ENCODE measurements around the gene ACKR3.

Gene ACKR3

GRCh38 chr2:236627841-236628240 lies 58.2 kb downstream of the ACKR3 start:
- WGBS (ENCODE audit: insufficient coverage, insufficient read length) = no CpG with 5 or more reads among the region's 6 CpGs
- Histone ChIP-seq H3K27ac (ENCODE audit: low read length) (no peak overlapping the region), H3K27me3 (ENCODE audit: control insufficient read depth, insufficient read depth, low read length) (no peaks in the 10 kb centered on the region), H3K36me3 (ENCODE audit: control insufficient read depth, insufficient read depth, low read length) (no peaks in the 10 kb centered on the region), H3K4me1 (ENCODE audit: control insufficient read depth, insufficient read depth, low read length) (no peaks in the 10 kb centered on the region), H3K4me3 (ENCODE audit: low read length) (no peak overlapping the region), H3K9me3 (ENCODE audit: control insufficient read depth, insufficient read depth, low read length) (no peaks in the 10 kb centered on the region)
- no peak for DNase-seq (ENCODE audit: low read depth, low spot score)

GRCh38 chr2:236628256-236628901 lies 58.8 kb downstream of the ACKR3 start:
- Histone ChIP-seq H3K9me3 (ENCODE audit: control insufficient read depth, insufficient read depth, low read length) (no peaks in the 10 kb centered on the region), H3K27me3 (ENCODE audit: control insufficient read depth, insufficient read depth, low read length) (no peaks in the 10 kb centered on the region), H3K4me1 (ENCODE audit: control insufficient read depth, insufficient read depth, low read length) (no peaks in the 10 kb centered on the region), H3K4me3 (ENCODE audit: low read length) (no peak overlapping the region), H3K27ac (ENCODE audit: low read length) (no peak overlapping the region), H3K36me3 (ENCODE audit: control insufficient read depth, insufficient read depth, low read length) (no peaks in the 10 kb centered on the region)
- no peak for DNase-seq (ENCODE audit: low read depth, low spot score)
- WGBS (ENCODE audit: insufficient coverage, insufficient read length) = no CpG with 5 or more reads among the region's 15 CpGs

GRCh38 chr2:236628981-236629605 lies 59.5 kb downstream of the ACKR3 start:
- Histone ChIP-seq H3K9me3 (ENCODE audit: control insufficient read depth, insufficient read depth, low read length) (no peaks in the 10 kb centered on the region), H3K27me3 (ENCODE audit: control insufficient read depth, insufficient read depth, low read length) (no peaks in the 10 kb centered on the region), H3K36me3 (ENCODE audit: control insufficient read depth, insufficient read depth, low read length) (no peaks in the 10 kb centered on the region), H3K27ac (ENCODE audit: low read length) (no peak overlapping the region), H3K4me1 (ENCODE audit: control insufficient read depth, insufficient read depth, low read length) (no peaks in the 10 kb centered on the region), H3K4me3 (ENCODE audit: low read length) (no peak overlapping the region)
- no peak for DNase-seq (ENCODE audit: low read depth, low spot score)
- WGBS (ENCODE audit: insufficient coverage, insufficient read length) = no CpG with 5 or more reads among the region's 11 CpGs

- Histone ChIP-seq H3K9me3 (ENCODE audit: control insufficient read depth, insufficient read depth, low read length) (no peaks in the 10 kb centered on the region), H3K27ac (ENCODE audit: low read length) (no peak overlapping the region), H3K4me3 (ENCODE audit: low read length) (no peak overlapping the region), H3K4me1 (ENCODE audit: control insufficient read depth, insufficient read depth, low read length) (no peaks in the 10 kb centered on the region), H3K36me3 (ENCODE audit: control insufficient read depth, insufficient read depth, low read length) (no peaks in the 10 kb centered on the region), H3K27me3 (ENCODE audit: control insufficient read depth, insufficient read depth, low read length) (no peaks in the 10 kb centered on the region)
- no peak for DNase-seq (ENCODE audit: low read depth, low spot score)
- no CpG with 5 or more reads among the region's 16 CpGs for WGBS (ENCODE audit: insufficient coverage, insufficient read length)
Measured at GRCh38 chr2:236629961-236630872, 60.6 kb downstream of the ACKR3 start.

- Histone ChIP-seq H3K27ac (ENCODE audit: low read length) (no peak overlapping the region), H3K4me1 (ENCODE audit: control insufficient read depth, insufficient read depth, low read length) (no peaks in the 10 kb centered on the region), H3K36me3 (ENCODE audit: control insufficient read depth, insufficient read depth, low read length) (no peaks in the 10 kb centered on the region), H3K27me3 (ENCODE audit: control insufficient read depth, insufficient read depth, low read length) (no peaks in the 10 kb centered on the region), H3K4me3 (ENCODE audit: low read length) (no peak overlapping the region), H3K9me3 (ENCODE audit: control insufficient read depth, insufficient read depth, low read length) (no peaks in the 10 kb centered on the region)
- WGBS (ENCODE audit: insufficient coverage, insufficient read length) = no CpG with 5 or more reads among the region's 15 CpGs
- no peak for DNase-seq (ENCODE audit: low read depth, low spot score)
Measured at GRCh38 chr2:236631281-236631855, 61.7 kb downstream of the ACKR3 start.

GRCh38 chr2:236631856-236632291 lies 62.2 kb downstream of the ACKR3 start:
- WGBS (ENCODE audit: insufficient coverage, insufficient read length) = no CpG with 5 or more reads among the region's 11 CpGs

More at GRCh38 chr2:236631856-236632291, 62.2 kb downstream of the ACKR3 start:
- no peak overlapping the region for H3K27ac ChIP-seq (ENCODE audit: low read length)
- H3K4me3 ChIP-seq (ENCODE audit: low read length) = no peak overlapping the region
- H3K27me3 ChIP-seq (ENCODE audit: control insufficient read depth, insufficient read depth, low read length) = no peaks in the 10 kb centered on the region
- no peaks in the 10 kb centered on the region for H3K36me3 ChIP-seq (ENCODE audit: control insufficient read depth, insufficient read depth, low read length)
- no peak for DNase-seq (ENCODE audit: low read depth, low spot score)
- no peaks in the 10 kb centered on the region for H3K4me1 ChIP-seq (ENCODE audit: control insufficient read depth, insufficient read depth, low read length)
- H3K9me3 ChIP-seq (ENCODE audit: control insufficient read depth, insufficient read depth, low read length) = no peaks in the 10 kb centered on the region
